Calu3 (cell line): Measurements from ENCODE around the gene NR1I2. TPM values are rescaled to one million over a fixed set of nuclear protein-coding genes. Genes with fewer than 3 reads are reported as not detected.

Experiments used
- BruUV-seq: library from RNA; stranded (reverse); fragments of 400-500 nt; replicated peaks from 2 replicates; lab custom pipeline; 2021; lab: Mats Ljungman, UMichigan
- CTCF ChIA-PET: fragments of 300-600 bp; sonication (Branson Sonifier 250); formaldehyde crosslinking; loops from one replicate; lab custom pipeline; 2022; ENCODE audit warnings: antibody characterized with exemption; lab: Charles Lee
- DNase-seq: peaks from one replicate; pipeline ENCODE4 v3.0.0; 2022
- H3K27ac Mint-ChIP-seq: one replicate; pipeline ENCODE4 v1.8.0; 2022; ENCODE audit warnings: mixed read lengths; ENCODE audit not compliant: unreplicated experiment
- H3K27me3 Mint-ChIP-seq: one replicate; pipeline ENCODE4 v1.8.0; 2022; ENCODE audit warnings: mixed read lengths; ENCODE audit not compliant: unreplicated experiment
- H3K36me3 Mint-ChIP-seq: one replicate; pipeline ENCODE4 v1.8.0; 2022; ENCODE audit warnings: mild to moderate bottlenecking, moderate library complexity, mixed read lengths; ENCODE audit not compliant: insufficient read depth, unreplicated experiment
- H3K4me1 Mint-ChIP-seq: one replicate; pipeline ENCODE4 v1.8.0; 2022; ENCODE audit warnings: mild to moderate bottlenecking, low read depth, mixed read lengths; ENCODE audit not compliant: unreplicated experiment
- H3K4me3 Mint-ChIP-seq: one replicate; pipeline ENCODE4 v1.8.0; 2022; ENCODE audit warnings: mild to moderate bottlenecking, low read depth, moderate library complexity, mixed read lengths; ENCODE audit not compliant: unreplicated experiment
- H3K9me3 Mint-ChIP-seq: one replicate; pipeline ENCODE4 v1.8.0; 2022; ENCODE audit warnings: low read depth, mixed read lengths; ENCODE audit not compliant: unreplicated experiment
- intact Hi-C: fragments of 100-400 bp; cut with micrococcal nuclease; formaldehyde crosslinking; loops from one replicate; pipeline ENCODE4 v1.10.0; 2022; ENCODE audit not compliant: unreplicated experiment
- total RNA-seq: library from RNA; stranded (reverse); gene quantifications from 2 replicates; pipeline ENCODE4 v1.2.3, GENCODE V29; 2022
- TF ChIP-seq, protein P1 (sequence below): fragments of 200-600 bp; IDR thresholded peaks from one replicate; pipeline ENCODE4 v1.8.0; 2022; ENCODE audit warnings: antibody characterized with exemption; ENCODE audit not compliant: unreplicated experiment

NR1I2 gene
- total RNA-seq, 1 experiment from 2014 or later, result 2.9 TPM

GRCh38 chr3:119743921-119744320 is 38.0 kb upstream of the NR1I2 start:
- DNase-seq, result no peak
- BruUV-seq, result no TSS peak
- H3K9me3 Mint-ChIP-seq, result no peaks in the 10 kb centered on the region
- H3K4me1 Mint-ChIP-seq, result no peaks in the 10 kb centered on the region
- H3K4me3 Mint-ChIP-seq, result no peak overlapping the region
- no peaks in the 10 kb centered on the region for H3K27me3 Mint-ChIP-seq
- TF ChIP-seq, protein P1, sequence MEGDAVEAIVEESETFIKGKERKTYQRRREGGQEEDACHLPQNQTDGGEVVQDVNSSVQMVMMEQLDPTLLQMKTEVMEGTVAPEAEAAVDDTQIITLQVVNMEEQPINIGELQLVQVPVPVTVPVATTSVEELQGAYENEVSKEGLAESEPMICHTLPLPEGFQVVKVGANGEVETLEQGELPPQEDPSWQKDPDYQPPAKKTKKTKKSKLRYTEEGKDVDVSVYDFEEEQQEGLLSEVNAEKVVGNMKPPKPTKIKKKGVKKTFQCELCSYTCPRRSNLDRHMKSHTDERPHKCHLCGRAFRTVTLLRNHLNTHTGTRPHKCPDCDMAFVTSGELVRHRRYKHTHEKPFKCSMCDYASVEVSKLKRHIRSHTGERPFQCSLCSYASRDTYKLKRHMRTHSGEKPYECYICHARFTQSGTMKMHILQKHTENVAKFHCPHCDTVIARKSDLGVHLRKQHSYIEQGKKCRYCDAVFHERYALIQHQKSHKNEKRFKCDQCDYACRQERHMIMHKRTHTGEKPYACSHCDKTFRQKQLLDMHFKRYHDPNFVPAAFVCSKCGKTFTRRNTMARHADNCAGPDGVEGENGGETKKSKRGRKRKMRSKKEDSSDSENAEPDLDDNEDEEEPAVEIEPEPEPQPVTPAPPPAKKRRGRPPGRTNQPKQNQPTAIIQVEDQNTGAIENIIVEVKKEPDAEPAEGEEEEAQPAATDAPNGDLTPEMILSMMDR, result no peak
- H3K36me3 Mint-ChIP-seq, result no peaks in the 10 kb centered on the region
- CTCF ChIA-PET, result no interaction called here
- H3K27ac Mint-ChIP-seq, result no peak overlapping the region
- intact Hi-C loops, result no loop called here

- no TSS peak for BruUV-seq
- no peak overlapping the region for H3K27ac Mint-ChIP-seq
- H3K36me3 Mint-ChIP-seq, result no peaks in the 10 kb centered on the region
- TF ChIP-seq, protein P1, result no peak
- no peaks in the 10 kb centered on the region for H3K9me3 Mint-ChIP-seq
- no peaks in the 10 kb centered on the region for H3K4me1 Mint-ChIP-seq
- no peak for DNase-seq
- no peak overlapping the region for H3K4me3 Mint-ChIP-seq
- CTCF ChIA-PET, result no interaction called here
- H3K27me3 Mint-ChIP-seq, result peaks cover 7% of the 10 kb centered on the region
- intact Hi-C loops, result no loop called here
Observed at GRCh38 chr3:119745942-119746341, 36.0 kb upstream of the NR1I2 start.

GRCh38 chr3:119746423-119746822 is 35.5 kb upstream of the NR1I2 start:
- no peaks in the 10 kb centered on the region for H3K4me1 Mint-ChIP-seq
- intact Hi-C loops, result no loop called here
- no TSS peak for BruUV-seq
- H3K36me3 Mint-ChIP-seq, result no peaks in the 10 kb centered on the region
- TF ChIP-seq, protein P1, result no peak
- CTCF ChIA-PET, result no interaction called here
- no peak overlapping the region for H3K27ac Mint-ChIP-seq
- peaks cover 8% of the 10 kb centered on the region for H3K27me3 Mint-ChIP-seq
- no peak overlapping the region for H3K4me3 Mint-ChIP-seq
- no peak for DNase-seq
- no peaks in the 10 kb centered on the region for H3K9me3 Mint-ChIP-seq

GRCh38 chr3:119747357-119747756 is 34.5 kb upstream of the NR1I2 start:
- H3K9me3 Mint-ChIP-seq, result no peaks in the 10 kb centered on the region
- no peak overlapping the region for H3K27ac Mint-ChIP-seq
- no peak for DNase-seq
- no TSS peak for BruUV-seq
- CTCF ChIA-PET, result no interaction called here
- H3K4me3 Mint-ChIP-seq, result no peak overlapping the region
- peaks cover 8% of the 10 kb centered on the region for H3K27me3 Mint-ChIP-seq
- H3K4me1 Mint-ChIP-seq, result no peaks in the 10 kb centered on the region
- H3K36me3 Mint-ChIP-seq, result no peaks in the 10 kb centered on the region
- TF ChIP-seq, protein P1, result no peak
- intact Hi-C loops, result no loop called here
